Neural cell (in vitro differentiated cells): ENCODE results near the gene ADAMTS17. TPM values are rescaled to one million over a fixed set of nuclear protein-coding genes. Genes with fewer than 3 reads are reported as not detected.

Source experiments
- H2AFZ ChIP-seq: fragments of 200-600, 300-800 bp; sonication (generic), shearing (Covaris generic); 2 replicates; pipeline ENCODE4 v1.6.0; 2014; ENCODE audit warnings: low read depth, mild to moderate bottlenecking, antibody characterized with exemption, low read length, moderate library complexity
- H3F3A ChIP-seq: fragments of 200-600 bp; shearing (Covaris generic); 2 replicates; pipeline ENCODE4 v1.6.1; 2016; ENCODE audit warnings: mild to moderate bottlenecking, moderate library complexity, mixed read lengths, antibody characterized with exemption, low read length; ENCODE audit not compliant: insufficient read depth, poor library complexity, severe bottlenecking
- H3K27ac ChIP-seq: fragments of 200-600, 300-800 bp; sonication (generic), shearing (Covaris generic); 2 replicates; pipeline ENCODE4 v1.5.1; 2014; ENCODE audit warnings: mild to moderate bottlenecking, low read length, moderate library complexity
- H3K27me3 ChIP-seq: fragments of 300-800, 200-600 bp; sonication (generic), shearing (Covaris generic); 2 replicates; pipeline ENCODE4 v1.6.0; 2014; ENCODE audit warnings: mild to moderate bottlenecking, low read depth, low read length, moderate library complexity; ENCODE audit not compliant: insufficient read depth
- H3K36me3 ChIP-seq: fragments of 300-800, 200-600 bp; sonication (generic), shearing (Covaris generic); 2 replicates; pipeline ENCODE4 v1.5.1; 2014; ENCODE audit warnings: mild to moderate bottlenecking, antibody characterized with exemption, low read length, moderate library complexity; ENCODE audit not compliant: insufficient read depth
- H3K4me2 ChIP-seq: fragments of 300-800, 200-600 bp; sonication (generic), shearing (Covaris generic); 2 replicates; pipeline ENCODE4 v1.6.0; 2014; ENCODE audit warnings: mild to moderate bottlenecking, low read length
- H3K4me3 ChIP-seq: fragments of 300-800, 200-600 bp; sonication (generic), shearing (Covaris generic); 2 replicates; pipeline ENCODE4 v1.5.1; 2014; ENCODE audit warnings: mild to moderate bottlenecking, low read length, moderate library complexity
- H3K79me2 ChIP-seq: fragments of 200-600 bp; shearing (Covaris generic); replicated peaks from 2 replicates; pipeline ENCODE4 v1.6.0; 2014; ENCODE audit warnings: mild to moderate bottlenecking, low read length, moderate library complexity; ENCODE audit not compliant: insufficient read depth
- H3K9ac ChIP-seq: fragments of 300-800, 200-600 bp; sonication (generic), shearing (Covaris generic); 2 replicates; pipeline ENCODE4 v1.6.1; 2016; ENCODE audit warnings: mild to moderate bottlenecking, low read length, mixed read lengths
- H3K9me2 ChIP-seq: fragments of 200-600 bp; shearing (Covaris generic); 2 replicates; pipeline ENCODE4 v1.6.1; 2016; ENCODE audit warnings: mild to moderate bottlenecking, low read length, mixed read lengths; ENCODE audit not compliant: insufficient read depth
- H3K9me3 ChIP-seq: fragments of 200-600, 300-800 bp; sonication (generic), shearing (Covaris generic); 2 replicates; pipeline ENCODE4 v1.6.1; 2016; ENCODE audit warnings: mild to moderate bottlenecking, mixed run types, low read length, moderate library complexity, mixed read lengths
- H4K20me1 ChIP-seq: fragments of 200-600 bp; shearing (Covaris generic); 2 replicates; pipeline ENCODE4 v1.6.1; 2016; ENCODE audit warnings: mild to moderate bottlenecking, mixed run types; ENCODE audit not compliant: insufficient read depth
- CTCF ChIP-seq: fragments of 450-650 bp; IDR thresholded peaks from 2 replicates; pipeline ENCODE4 v1.5.1; 2014; ENCODE audit warnings: antibody characterized with exemption, mild to moderate bottlenecking, moderate library complexity; ENCODE audit not compliant: poor library complexity, severe bottlenecking
- EP300 ChIP-seq: fragments of 450-650 bp; conservative IDR thresholded peaks from 2 replicates; pipeline ENCODE4 v1.6.1; 2014; ENCODE audit warnings: antibody characterized with exemption, mild to moderate bottlenecking, moderate library complexity; ENCODE audit not compliant: poor library complexity, severe bottlenecking
- EZH2 ChIP-seq: fragments of 200-600, 300-800 bp; shearing (Covaris generic), sonication (generic); IDR thresholded peaks from 2 replicates; pipeline ENCODE4 v1.6.1; 2014; ENCODE audit warnings: antibody characterized with exemption, low read length, borderline replicate concordance, mild to moderate bottlenecking; ENCODE audit not compliant: insufficient read depth, poor library complexity, severe bottlenecking
- MXI1 ChIP-seq: fragments of 450-650 bp; conservative IDR thresholded peaks from 2 replicates; pipeline ENCODE4 v1.6.1; 2014; ENCODE audit warnings: antibody characterized with exemption, mild to moderate bottlenecking; ENCODE audit not compliant: poor library complexity, severe bottlenecking
- RAD21 ChIP-seq: fragments of 450-650 bp; conservative IDR thresholded peaks from 2 replicates; pipeline ENCODE4 v1.6.1; 2014; ENCODE audit warnings: antibody characterized with exemption, mild to moderate bottlenecking, moderate library complexity
- SMC3 ChIP-seq: fragments of 450-650 bp; conservative IDR thresholded peaks from 2 replicates; pipeline ENCODE4 v1.6.1; 2014; ENCODE audit warnings: antibody characterized with exemption, mild to moderate bottlenecking, moderate library complexity; ENCODE audit not compliant: poor library complexity
- polyA plus RNA-seq: library from polyadenylated mRNA; depleted of rRNA; stranded (reverse); fragments of >200 nt; gene quantifications from 2 replicates; pipeline ENCODE4 v1.2.3, GENCODE V29; 2014
- TF ChIP-seq, protein P1 (sequence below): IDR thresholded peaks from 2 replicates; pipeline ENCODE4 v1.6.1; 2012; ENCODE audit warnings: borderline replicate concordance

Gene ADAMTS17
- polyA plus RNA-seq, 1 donor from 2014 or later: 0.04 TPM

DNA sequence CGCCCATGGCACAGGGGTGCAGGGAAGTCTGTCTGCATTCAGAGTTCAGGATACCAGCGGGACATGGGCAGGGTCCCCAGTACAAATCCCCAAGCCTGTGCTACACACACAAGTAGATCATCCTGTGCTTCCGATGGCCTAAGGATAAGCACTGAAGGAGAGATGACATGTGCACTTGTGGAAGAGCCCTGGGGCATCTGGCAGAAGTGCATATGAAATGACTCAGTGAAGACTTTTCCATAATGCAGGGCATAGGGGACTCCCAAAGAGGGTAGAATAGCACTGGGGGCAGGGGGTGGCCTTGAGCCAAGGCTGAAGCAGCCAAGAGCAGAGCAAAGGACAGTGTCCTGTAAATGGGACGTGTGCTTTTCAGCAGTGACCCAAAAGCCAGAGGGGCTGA, 22.9 kb downstream of the ADAMTS17 start:
- TF ChIP-seq EP300 (no peak), EZH2 (no peak)
- TF ChIP-seq, protein P1, sequence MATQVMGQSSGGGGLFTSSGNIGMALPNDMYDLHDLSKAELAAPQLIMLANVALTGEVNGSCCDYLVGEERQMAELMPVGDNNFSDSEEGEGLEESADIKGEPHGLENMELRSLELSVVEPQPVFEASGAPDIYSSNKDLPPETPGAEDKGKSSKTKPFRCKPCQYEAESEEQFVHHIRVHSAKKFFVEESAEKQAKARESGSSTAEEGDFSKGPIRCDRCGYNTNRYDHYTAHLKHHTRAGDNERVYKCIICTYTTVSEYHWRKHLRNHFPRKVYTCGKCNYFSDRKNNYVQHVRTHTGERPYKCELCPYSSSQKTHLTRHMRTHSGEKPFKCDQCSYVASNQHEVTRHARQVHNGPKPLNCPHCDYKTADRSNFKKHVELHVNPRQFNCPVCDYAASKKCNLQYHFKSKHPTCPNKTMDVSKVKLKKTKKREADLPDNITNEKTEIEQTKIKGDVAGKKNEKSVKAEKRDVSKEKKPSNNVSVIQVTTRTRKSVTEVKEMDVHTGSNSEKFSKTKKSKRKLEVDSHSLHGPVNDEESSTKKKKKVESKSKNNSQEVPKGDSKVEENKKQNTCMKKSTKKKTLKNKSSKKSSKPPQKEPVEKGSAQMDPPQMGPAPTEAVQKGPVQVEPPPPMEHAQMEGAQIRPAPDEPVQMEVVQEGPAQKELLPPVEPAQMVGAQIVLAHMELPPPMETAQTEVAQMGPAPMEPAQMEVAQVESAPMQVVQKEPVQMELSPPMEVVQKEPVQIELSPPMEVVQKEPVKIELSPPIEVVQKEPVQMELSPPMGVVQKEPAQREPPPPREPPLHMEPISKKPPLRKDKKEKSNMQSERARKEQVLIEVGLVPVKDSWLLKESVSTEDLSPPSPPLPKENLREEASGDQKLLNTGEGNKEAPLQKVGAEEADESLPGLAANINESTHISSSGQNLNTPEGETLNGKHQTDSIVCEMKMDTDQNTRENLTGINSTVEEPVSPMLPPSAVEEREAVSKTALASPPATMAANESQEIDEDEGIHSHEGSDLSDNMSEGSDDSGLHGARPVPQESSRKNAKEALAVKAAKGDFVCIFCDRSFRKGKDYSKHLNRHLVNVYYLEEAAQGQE: no peak
- Histone ChIP-seq H3K79me2 (no peaks in the 10 kb centered on the region), H3F3A (no peaks in the 10 kb centered on the region), H3K9me2 (no peaks in the 10 kb centered on the region), H4K20me1 (no peaks in the 10 kb centered on the region), H3K9ac (no peak overlapping the region), H3K9me3 (no peaks in the 10 kb centered on the region), H3K27me3 (no peaks in the 10 kb centered on the region), H2AFZ (no peak overlapping the region), H3K36me3 (no peaks in the 10 kb centered on the region), H3K4me2 (no peak overlapping the region), H3K4me3 (no peak overlapping the region), H3K27ac (no peak overlapping the region)

- no peaks in the 10 kb centered on the region for H4K20me1 ChIP-seq
- H3K9ac ChIP-seq: no peak overlapping the region
- no peak overlapping the region for H2AFZ ChIP-seq
- H3K4me2 ChIP-seq: no peak overlapping the region
- no peak overlapping the region for H3K27ac ChIP-seq
- TF ChIP-seq RAD21 (no peak), CTCF (no peak), MXI1 (no peak), EP300 (no peak), SMC3 (no peak)
- H3K9me2 ChIP-seq: no peaks in the 10 kb centered on the region
- H3K4me3 ChIP-seq: no peak overlapping the region
- no peaks in the 10 kb centered on the region for H3K9me3 ChIP-seq
- no peaks in the 10 kb centered on the region for H3K27me3 ChIP-seq
- H3K79me2 ChIP-seq: no peaks in the 10 kb centered on the region
- H3K36me3 ChIP-seq: no peaks in the 10 kb centered on the region
- H3F3A ChIP-seq: no peaks in the 10 kb centered on the region
Measured at GRCh38 chr15:100314809-100315400, 26.9 kb downstream of the ADAMTS17 start.
